SK-N-SH (cell line): ENCODE data around the gene GPD2. TPM values are rescaled to one million over a fixed set of nuclear protein-coding genes. Genes with fewer than 3 reads are reported as not detected.

ENCODE experiments used
- CTCF ChIA-PET: fragments of 300-600, 350-600 bp; formaldehyde crosslinking; extraction: SDS; loops from one replicate; lab custom pipeline; 2021; lab: Yijun Ruan, JAX
- POLR2A ChIA-PET: fragments of 350-600 bp; sonication (Branson Sonifier 250); formaldehyde crosslinking; extraction: SDS; loops from one replicate; lab custom pipeline; 2020; ENCODE audit warnings: antibody characterized with exemption, inconsistent platforms; lab: Yijun Ruan, JAX
- DNase-seq: peaks from one replicate; pipeline ENCODE4 v3.0.0; 2012
- H2AFZ ChIP-seq: fragments of 200-600 bp; sonication (generic); 2 replicates; pipeline ENCODE4 v1.8.1; 2016; ENCODE audit warnings: antibody characterized with exemption, mild to moderate bottlenecking, low read depth
- H3F3A ChIP-seq: fragments of 200-600 bp; sonication (generic); replicated peaks from 2 replicates; pipeline ENCODE3; 2016; ENCODE audit warnings: antibody characterized with exemption, mild to moderate bottlenecking; ENCODE audit not compliant: insufficient read depth
- H3K27ac ChIP-seq, 2 experiments: fragments of 200-500 bp in 1 of 2; fragments of 200-600 bp in 1 of 2; sonication (Bioruptor generic) in 1 of 2; sonication (generic), shearing (Covaris generic) in 1 of 2; 2 replicates each; pipeline versions ENCODE4 v1.5.1 to v1.6.1; 2014 to 2016; ENCODE audit warnings: low read depth in 2 of 2, inconsistent platforms in 1 of 2, low read length in 1 of 2, mild to moderate bottlenecking in 1 of 2, mixed read lengths in 1 of 2
- H3K27me3 ChIP-seq: fragments of 200-600 bp; sonication (generic), shearing (Covaris generic); 2 replicates; pipeline ENCODE4 v1.6.1; 2016; ENCODE audit warnings: mixed run types; ENCODE audit not compliant: insufficient read depth
- H3K36me3 ChIP-seq, 2 experiments: fragments of 200-500 bp in 1 of 2; fragments of 200-600 bp in 1 of 2; sonication (Bioruptor generic) in 1 of 2; sonication (generic) in 1 of 2; replicated peaks in 1 of 2; 2 replicates each; pipeline versions ENCODE3 to v1.5.1; 2014 to 2016; ENCODE audit warnings: low read length in 1 of 2, mild to moderate bottlenecking in 1 of 2; ENCODE audit not compliant: insufficient read depth in 2 of 2, control insufficient read depth in 1 of 2
- H3K4me1 ChIP-seq, 2 experiments: fragments of 200-500 bp in 1 of 2; fragments of 200-600 bp in 1 of 2; sonication (Bioruptor generic) in 1 of 2; sonication (generic), shearing (Covaris generic) in 1 of 2; 2 replicates each; pipeline versions ENCODE4 v1.5.1 to v1.6.1; 2014 to 2016; ENCODE audit warnings: low read depth in 1 of 2, low read length in 1 of 2, mixed run types in 1 of 2; ENCODE audit not compliant: insufficient read depth in 2 of 2, control insufficient read depth in 1 of 2
- H3K4me2 ChIP-seq: fragments of 200-600 bp; sonication (generic), shearing (Covaris generic); 2 replicates; pipeline ENCODE4 v1.6.1; 2017; ENCODE audit warnings: mixed run types
- H3K4me3 ChIP-seq, 2 experiments: fragments of 200-500 bp in 1 of 2; fragments of 200-600 bp in 1 of 2; sonication (Bioruptor generic) in 1 of 2; sonication (generic), shearing (Covaris generic) in 1 of 2; 2 replicates each; pipeline versions ENCODE4 v1.5.1 to v1.8.1; 2014 to 2016; ENCODE audit warnings: low read depth in 2 of 2, inconsistent platforms in 1 of 2, low read length in 1 of 2, mild to moderate bottlenecking in 1 of 2, mixed read lengths in 1 of 2, moderate library complexity in 1 of 2
- H3K79me2 ChIP-seq: fragments of 200-600 bp; sonication (generic); 2 replicates; pipeline ENCODE4 v1.8.1; 2017; ENCODE audit warnings: mild to moderate bottlenecking; ENCODE audit not compliant: insufficient read depth
- H3K9ac ChIP-seq: fragments of 200-600 bp; sonication (generic); 2 replicates; pipeline ENCODE4 v1.6.1; 2017; ENCODE audit warnings: mixed run types
- H3K9me2 ChIP-seq: fragments of 200-600 bp; sonication (generic); 2 replicates; pipeline ENCODE4 v1.6.1; 2017; ENCODE audit warnings: mixed run types
- H3K9me3 ChIP-seq: fragments of 200-600 bp; sonication (generic); 2 replicates; pipeline ENCODE4 v1.6.1; 2017; ENCODE audit warnings: mixed run types, mild to moderate bottlenecking, moderate library complexity
- H4K20me1 ChIP-seq: fragments of 200-600 bp; sonication (generic); 2 replicates; pipeline ENCODE4 v1.6.1; 2017; ENCODE audit warnings: mild to moderate bottlenecking, mixed run types; ENCODE audit not compliant: insufficient read depth
- CHD2 ChIP-seq: fragments of 150-350 bp; IDR thresholded peaks from 2 replicates; pipeline ENCODE4 v1.6.1; 2018; ENCODE audit warnings: low read length; ENCODE audit not compliant: partially characterized antibody
- EP300 ChIP-seq, 2 experiments: IDR thresholded peaks; 2 replicates each; pipeline versions ENCODE4 v1.4.0 to v1.6.1; 2012; ENCODE audit warnings: borderline replicate concordance in 1 of 2, low read depth in 1 of 2, low read length in 1 of 2
- FOXM1 ChIP-seq: IDR thresholded peaks from 2 replicates; pipeline ENCODE4 v1.4.0; 2012; ENCODE audit warnings: low read depth, mild to moderate bottlenecking
- GABPA ChIP-seq: IDR thresholded peaks from 2 replicates; pipeline ENCODE4 v1.4.0; 2012; ENCODE audit warnings: low read depth, mild to moderate bottlenecking
- GATA2 ChIP-seq: sonication (generic); formaldehyde crosslinking; IDR thresholded peaks from 2 replicates; pipeline ENCODE4 v1.5.0; 2020; ENCODE audit warnings: mild to moderate bottlenecking, missing genetic modification reagents
- IRF3 ChIP-seq: fragments of 150-350 bp; IDR thresholded peaks from 2 replicates; pipeline ENCODE4 v1.6.1; 2016; ENCODE audit warnings: mild to moderate bottlenecking, low read depth, low read length
- MAX ChIP-seq: IDR thresholded peaks from 2 replicates; pipeline ENCODE4 v1.4.0; 2012; ENCODE audit warnings: low read depth
- NFIC ChIP-seq: IDR thresholded peaks from 2 replicates; pipeline ENCODE4 v1.4.0; 2012; ENCODE audit warnings: borderline replicate concordance
- PBX3 ChIP-seq: IDR thresholded peaks from 2 replicates; pipeline ENCODE4; 2012
- POLR2AphosphoS5 ChIP-seq: IDR thresholded peaks from 2 replicates; pipeline ENCODE4 v1.6.1; 2012; ENCODE audit warnings: low read depth, low read length
- RAD21 ChIP-seq: IDR thresholded peaks from 2 replicates; pipeline ENCODE4 v1.6.1; 2012; ENCODE audit warnings: mild to moderate bottlenecking, low read length
- RCOR1 ChIP-seq: fragments of 150-350 bp; IDR thresholded peaks from 2 replicates; pipeline ENCODE4 v1.6.1; 2017; ENCODE audit warnings: antibody characterized with exemption, low read length
- SIN3A ChIP-seq: IDR thresholded peaks from 2 replicates; pipeline ENCODE4 v1.6.1; 2012; ENCODE audit warnings: low read depth, mild to moderate bottlenecking, low read length, moderate library complexity, borderline replicate concordance
- SMC3 ChIP-seq: IDR thresholded peaks from 2 replicates; pipeline ENCODE4 v1.6.1; 2012; ENCODE audit warnings: low read depth, low read length, improper control_type of control experiment
- TCF12 ChIP-seq: IDR thresholded peaks from 2 replicates; pipeline ENCODE4 v1.4.0; 2012
- TEAD4 ChIP-seq: IDR thresholded peaks from 2 replicates; pipeline ENCODE4 v1.4.0; 2012; ENCODE audit warnings: mild to moderate bottlenecking, borderline replicate concordance; ENCODE audit not compliant: insufficient read depth
- USF2 ChIP-seq: fragments of 150-350 bp; IDR thresholded peaks from 2 replicates; pipeline ENCODE4 v1.6.1; 2017; ENCODE audit warnings: antibody characterized with exemption, low read length, low read depth, borderline replicate concordance
- polyA plus RNA-seq, 3 experiments: library from polyadenylated mRNA; depleted of rRNA; stranded (reverse); fragments of >200 nt; gene quantifications; 2 replicates each; pipeline ENCODE4 v1.2.3, GENCODE V29; 2012
- TF ChIP-seq, protein P1 (sequence below): fragments of 200-600 bp; sonication (generic); IDR thresholded peaks from 2 replicates; pipeline ENCODE4 v1.6.1; 2017; ENCODE audit warnings: antibody characterized with exemption, mild to moderate bottlenecking, moderate library complexity
- TF ChIP-seq, protein P2 (sequence below): IDR thresholded peaks from 2 replicates; pipeline ENCODE4 v1.6.1; 2012; ENCODE audit warnings: mild to moderate bottlenecking, low read depth, low read length, moderate library complexity
- TF ChIP-seq, protein P3 (sequence below): IDR thresholded peaks from 2 replicates; pipeline ENCODE4 v1.4.0; 2012; ENCODE audit warnings: low read depth, borderline replicate concordance

Gene GPD2
- polyA plus RNA-seq, 1 of the 3 experiments (the other 2 are of a cell fraction), result 4.8 TPM

GRCh38 chr2:156511803-156512202, 75.6 kb downstream of the GPD2 start:
- no peaks in the 10 kb centered on the region for H3K27me3 ChIP-seq
- no peaks in the 10 kb centered on the region for H4K20me1 ChIP-seq
- no peak overlapping the region for H3K9ac ChIP-seq
- no peak for DNase-seq
- no peak overlapping the region for H3K4me3 ChIP-seq
- no peak overlapping the region for H3K27ac ChIP-seq
- H3K9me3 ChIP-seq, result no peaks in the 10 kb centered on the region
- CTCF ChIA-PET, result no interaction called here
- H3K9me2 ChIP-seq, result no peaks in the 10 kb centered on the region
- peaks cover 0 to 4% of the 10 kb centered on the region in 2 experiments for H3K36me3 ChIP-seq
- no peaks in the 10 kb centered on the region for H3K79me2 ChIP-seq
- no peak overlapping the region for H2AFZ ChIP-seq
- H3F3A ChIP-seq, result no peaks in the 10 kb centered on the region
- TF ChIP-seq, protein P1, sequence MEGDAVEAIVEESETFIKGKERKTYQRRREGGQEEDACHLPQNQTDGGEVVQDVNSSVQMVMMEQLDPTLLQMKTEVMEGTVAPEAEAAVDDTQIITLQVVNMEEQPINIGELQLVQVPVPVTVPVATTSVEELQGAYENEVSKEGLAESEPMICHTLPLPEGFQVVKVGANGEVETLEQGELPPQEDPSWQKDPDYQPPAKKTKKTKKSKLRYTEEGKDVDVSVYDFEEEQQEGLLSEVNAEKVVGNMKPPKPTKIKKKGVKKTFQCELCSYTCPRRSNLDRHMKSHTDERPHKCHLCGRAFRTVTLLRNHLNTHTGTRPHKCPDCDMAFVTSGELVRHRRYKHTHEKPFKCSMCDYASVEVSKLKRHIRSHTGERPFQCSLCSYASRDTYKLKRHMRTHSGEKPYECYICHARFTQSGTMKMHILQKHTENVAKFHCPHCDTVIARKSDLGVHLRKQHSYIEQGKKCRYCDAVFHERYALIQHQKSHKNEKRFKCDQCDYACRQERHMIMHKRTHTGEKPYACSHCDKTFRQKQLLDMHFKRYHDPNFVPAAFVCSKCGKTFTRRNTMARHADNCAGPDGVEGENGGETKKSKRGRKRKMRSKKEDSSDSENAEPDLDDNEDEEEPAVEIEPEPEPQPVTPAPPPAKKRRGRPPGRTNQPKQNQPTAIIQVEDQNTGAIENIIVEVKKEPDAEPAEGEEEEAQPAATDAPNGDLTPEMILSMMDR, result no peak
- no peak for TF ChIP-seq GATA2 (CRISPR knock-in tag)
- TF ChIP-seq RAD21, result no peak
- TF ChIP-seq, protein P2, sequence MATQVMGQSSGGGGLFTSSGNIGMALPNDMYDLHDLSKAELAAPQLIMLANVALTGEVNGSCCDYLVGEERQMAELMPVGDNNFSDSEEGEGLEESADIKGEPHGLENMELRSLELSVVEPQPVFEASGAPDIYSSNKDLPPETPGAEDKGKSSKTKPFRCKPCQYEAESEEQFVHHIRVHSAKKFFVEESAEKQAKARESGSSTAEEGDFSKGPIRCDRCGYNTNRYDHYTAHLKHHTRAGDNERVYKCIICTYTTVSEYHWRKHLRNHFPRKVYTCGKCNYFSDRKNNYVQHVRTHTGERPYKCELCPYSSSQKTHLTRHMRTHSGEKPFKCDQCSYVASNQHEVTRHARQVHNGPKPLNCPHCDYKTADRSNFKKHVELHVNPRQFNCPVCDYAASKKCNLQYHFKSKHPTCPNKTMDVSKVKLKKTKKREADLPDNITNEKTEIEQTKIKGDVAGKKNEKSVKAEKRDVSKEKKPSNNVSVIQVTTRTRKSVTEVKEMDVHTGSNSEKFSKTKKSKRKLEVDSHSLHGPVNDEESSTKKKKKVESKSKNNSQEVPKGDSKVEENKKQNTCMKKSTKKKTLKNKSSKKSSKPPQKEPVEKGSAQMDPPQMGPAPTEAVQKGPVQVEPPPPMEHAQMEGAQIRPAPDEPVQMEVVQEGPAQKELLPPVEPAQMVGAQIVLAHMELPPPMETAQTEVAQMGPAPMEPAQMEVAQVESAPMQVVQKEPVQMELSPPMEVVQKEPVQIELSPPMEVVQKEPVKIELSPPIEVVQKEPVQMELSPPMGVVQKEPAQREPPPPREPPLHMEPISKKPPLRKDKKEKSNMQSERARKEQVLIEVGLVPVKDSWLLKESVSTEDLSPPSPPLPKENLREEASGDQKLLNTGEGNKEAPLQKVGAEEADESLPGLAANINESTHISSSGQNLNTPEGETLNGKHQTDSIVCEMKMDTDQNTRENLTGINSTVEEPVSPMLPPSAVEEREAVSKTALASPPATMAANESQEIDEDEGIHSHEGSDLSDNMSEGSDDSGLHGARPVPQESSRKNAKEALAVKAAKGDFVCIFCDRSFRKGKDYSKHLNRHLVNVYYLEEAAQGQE, result no peak
- no peak for TF ChIP-seq NFIC
- no peak for TF ChIP-seq IRF3
- TF ChIP-seq, protein P3, sequence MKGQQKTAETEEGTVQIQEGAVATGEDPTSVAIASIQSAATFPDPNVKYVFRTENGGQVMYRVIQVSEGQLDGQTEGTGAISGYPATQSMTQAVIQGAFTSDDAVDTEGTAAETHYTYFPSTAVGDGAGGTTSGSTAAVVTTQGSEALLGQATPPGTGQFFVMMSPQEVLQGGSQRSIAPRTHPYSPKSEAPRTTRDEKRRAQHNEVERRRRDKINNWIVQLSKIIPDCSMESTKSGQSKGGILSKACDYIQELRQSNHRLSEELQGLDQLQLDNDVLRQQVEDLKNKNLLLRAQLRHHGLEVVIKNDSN, result no peak
- no peak for TF ChIP-seq TCF12
- no peak for TF ChIP-seq SMC3
- no peak for TF ChIP-seq RCOR1
- no peak for TF ChIP-seq GABPA
- TF ChIP-seq PBX3, result no peak
- TF ChIP-seq EP300 (IDR thresholded peaks at IDR 0.05; ENCODE audit: borderline replicate concordance in 1 of 2, low read depth in 1 of 2, low read length in 1 of 2), result no peak
- TF ChIP-seq SIN3A, result no peak
- no peak for TF ChIP-seq FOXM1
- no peak for TF ChIP-seq POLR2AphosphoS5
- no peak for TF ChIP-seq TEAD4
- no peak for TF ChIP-seq USF2
- no peak for TF ChIP-seq MAX
- TF ChIP-seq CHD2, result no peak
- H3K4me2 ChIP-seq, result no peak overlapping the region
- H3K4me1 ChIP-seq, result no peaks in the 10 kb centered on the region
- POLR2A ChIA-PET, result no interaction called here
